GM18861 (cell line): ENCODE measurements around the gene FZD1.
"Not testable (repeated sequence)": the region's sequence is repeated elsewhere in the genome, so short reads cannot be mapped to it uniquely, and the experiment has no call there.

ENCODE experiments used
- ATAC-seq: cut with Tn5 transposase; IDR thresholded peaks from one replicate; pipeline ENCODE4 v1.9.1; 2021; ENCODE audit not compliant: unreplicated experiment

Gene FZD1

GRCh38 chr7:91295576-91295975 lies 31.3 kb downstream of the FZD1 start:
- ATAC-seq: no peak

GRCh38 chr7:91297939-91298338 lies 33.7 kb downstream of the FZD1 start:
- ATAC-seq: no peak

GRCh38 chr7:91299952-91300775 lies 35.9 kb downstream of the FZD1 start:
- ATAC-seq: no peak

GRCh38 chr7:91302794-91303193 lies 38.6 kb downstream of the FZD1 start:
- no peak for ATAC-seq

GRCh38 chr7:91306266-91306665 lies 42.0 kb downstream of the FZD1 start:
- ATAC-seq: no peak

GRCh38 chr7:91307467-91307866 lies 43.2 kb downstream of the FZD1 start:
- ATAC-seq: no peak

GRCh38 chr7:91308191-91308590 lies 44.0 kb downstream of the FZD1 start:
- ATAC-seq: not testable (repeated sequence)

GRCh38 chr7:91310830-91311460 lies 46.7 kb downstream of the FZD1 start:
- ATAC-seq: no peak

GRCh38 chr7:91311839-91312238 lies 47.6 kb downstream of the FZD1 start:
- no peak for ATAC-seq

GRCh38 chr7:91313113-91313512 lies 48.9 kb downstream of the FZD1 start:
- ATAC-seq: no peak

GRCh38 chr7:91314591-91315323 lies 50.5 kb downstream of the FZD1 start:
- ATAC-seq: no peak

GRCh38 chr7:91316426-91316825 lies 52.2 kb downstream of the FZD1 start:
- no peak for ATAC-seq

GRCh38 chr7:91319351-91319750 lies 55.1 kb downstream of the FZD1 start:
- no peak for ATAC-seq

GRCh38 chr7:91320366-91321078 lies 56.3 kb downstream of the FZD1 start:
- no peak for ATAC-seq
